Keratinocyte (primary cell): ENCODE results near the gene SMIM35. TPM values are rescaled to one million over a fixed set of nuclear protein-coding genes. Genes with fewer than 3 reads are reported as not detected.

Source experiments
- DNase-seq: peaks from one replicate; pipeline ENCODE4 v3.0.0-alpha.2; 2011; ENCODE audit warnings: low read depth, missing footprints, low spot score
- FAIRE-seq: peaks from 2 replicates; lab custom pipeline; 2011; peaks lifted over from hg19 to GRCh38; lab: Jason Lieb, UNC
- H2AFZ ChIP-seq: 2 replicates; pipeline ENCODE4 v1.6.0; 2012; ENCODE audit warnings: low read length, control low read depth, inconsistent platforms; ENCODE audit not compliant: control insufficient read depth
- H3K27ac ChIP-seq: 2 replicates; pipeline ENCODE4 v1.5.1; 2011; ENCODE audit warnings: low read length; ENCODE audit not compliant: control insufficient read depth, insufficient read depth
- H3K27me3 ChIP-seq: 3 replicates; pipeline ENCODE4 v1.6.0; 2011; ENCODE audit warnings: low read length; ENCODE audit not compliant: control insufficient read depth, insufficient read depth; ENCODE audit errors: extremely low read depth
- H3K36me3 ChIP-seq, 2 experiments: 2 replicates in 1 of 2; 3 replicates in 1 of 2; pipeline ENCODE4 v1.5.1; 2011; ENCODE audit warnings: low read length in 2 of 2, mild to moderate bottlenecking in 1 of 2; ENCODE audit not compliant: control insufficient read depth in 2 of 2, insufficient read depth in 2 of 2; ENCODE audit errors: extremely low read depth in 1 of 2
- H3K4me1 ChIP-seq: 3 replicates; pipeline ENCODE4 v1.5.1; 2011; ENCODE audit warnings: low read length; ENCODE audit not compliant: control insufficient read depth, insufficient read depth; ENCODE audit errors: extremely low read depth
- H3K4me2 ChIP-seq: 3 replicates; pipeline ENCODE4 v1.6.0; 2011; ENCODE audit warnings: low read depth, low read length; ENCODE audit not compliant: control insufficient read depth, insufficient read depth; ENCODE audit errors: extremely low read depth
- H3K4me3 ChIP-seq, 3 experiments: fragments of 200-600 bp in 1 of 3; sonication (generic) in 1 of 3; 2 replicates in 2 of 3; 3 replicates in 1 of 3; pipeline ENCODE4 v1.5.1; 2011 to 2016; ENCODE audit warnings: low read length in 3 of 3, mild to moderate bottlenecking in 3 of 3, control low read depth in 2 of 3, inconsistent platforms in 1 of 3, low read depth in 1 of 3, mixed read lengths in 1 of 3, mixed run types in 1 of 3, moderate library complexity in 1 of 3; ENCODE audit not compliant: control insufficient read depth in 2 of 3, insufficient read depth in 2 of 3; ENCODE audit errors: extremely low read depth in 1 of 3
- H3K79me2 ChIP-seq: 2 replicates; pipeline ENCODE4 v1.6.0; 2012; ENCODE audit warnings: low read length; ENCODE audit not compliant: control insufficient read depth, insufficient read depth
- H3K9ac ChIP-seq: 3 replicates; pipeline ENCODE4 v1.6.0; 2011; ENCODE audit warnings: low read length; ENCODE audit not compliant: control insufficient read depth, insufficient read depth; ENCODE audit errors: extremely low read depth
- H3K9me1 ChIP-seq: 3 replicates; pipeline ENCODE4 v1.6.0; 2011; ENCODE audit warnings: low read length; ENCODE audit not compliant: control insufficient read depth, insufficient read depth; ENCODE audit errors: extremely low read depth
- H3K9me3 ChIP-seq: 2 replicates; pipeline ENCODE4 v1.5.1; 2012; ENCODE audit warnings: low read depth, low read length; ENCODE audit not compliant: control insufficient read depth
- H4K20me1 ChIP-seq: 3 replicates; pipeline ENCODE4 v1.6.0; 2011; ENCODE audit warnings: low read length; ENCODE audit not compliant: control insufficient read depth, insufficient read depth; ENCODE audit errors: extremely low read depth
- CTCF ChIP-seq, 3 experiments: IDR thresholded peaks in 1 of 3; conservative IDR thresholded peaks in 1 of 3; optimal IDR thresholded peaks in 1 of 3; 2 replicates in 2 of 3; 3 replicates in 1 of 3; pipeline versions ENCODE3 to v1.5.1; 2011; ENCODE audit warnings: low read length in 3 of 3, mild to moderate bottlenecking in 3 of 3, moderate library complexity in 2 of 3, control low read depth in 1 of 3, inconsistent platforms in 1 of 3; ENCODE audit not compliant: insufficient read depth in 2 of 3; ENCODE audit errors: extremely low read depth in 1 of 3
- EZH2 ChIP-seq: IDR thresholded peaks from one replicate; pipeline ENCODE4 v1.6.1; 2012; ENCODE audit warnings: inconsistent platforms, mild to moderate bottlenecking, low read length, moderate library complexity
- dilution Hi-C: fragments of 300-500 bp; cut with MboI; formaldehyde crosslinking; loops from one replicate; pipeline ENCODE4 v1.7.0; 2020; ENCODE audit warnings: low sequenced_read_pairs; ENCODE audit not compliant: extremely low pct_ligation_motif_present
- polyA plus RNA-seq, 5 experiments: library from polyadenylated mRNA; depleted of rRNA in 3 of 5; stranded (reverse) in 3 of 5; stranded (forward) in 1 of 5; unstranded in 1 of 5; fragments of >200 nt; gene quantifications; 1 replicate in 1 of 5; 2 replicates in 3 of 5; 3 replicates in 1 of 5; pipeline versions ENCODE4 v1.2.1 to v1.2.3, GENCODE V29; 2011 to 2012; ENCODE audit warnings: missing spikeins in 2 of 5, low read depth in 1 of 5, low replicate concordance in 1 of 5

SMIM35 gene
- polyA plus RNA-seq, 1 donor (not counting 4 experiments of a cell fraction or from before 2014, with no cell fraction given), result not detected

- peaks cover 4% of the 10 kb centered on the region for H3K27me3 ChIP-seq
- H3K4me2 ChIP-seq, result no peak overlapping the region
- H3K4me3 ChIP-seq, result no peak overlapping the region
- H3K9me1 ChIP-seq, result no peaks in the 10 kb centered on the region
- no peaks in the 10 kb centered on the region for H3K36me3 ChIP-seq
- DNase-seq (no peak), FAIRE-seq (no peak)
- H3K9ac ChIP-seq, result no peak overlapping the region
- no peak overlapping the region for H2AFZ ChIP-seq
- dilution Hi-C loops, result no loop called here
- no peaks in the 10 kb centered on the region for H3K4me1 ChIP-seq
- H3K27ac ChIP-seq, result no peak overlapping the region
- TF ChIP-seq EZH2 (no peak), CTCF (optimal IDR thresholded peaks at IDR 0.05 in 1 of 3, IDR thresholded peaks at IDR 0.05 in 1 of 3, conservative IDR thresholded peaks at IDR 0.05 in 1 of 3; ENCODE audit: extremely low read depth in 1 of 3, insufficient read depth in 2 of 3, low read length in 3 of 3) (no peak)
- no peaks in the 10 kb centered on the region for H3K9me3 ChIP-seq
- H3K79me2 ChIP-seq, result no peaks in the 10 kb centered on the region
- H4K20me1 ChIP-seq, result no peaks in the 10 kb centered on the region
Observed at GRCh38 chr11:118017631-118018315, 69.0 kb downstream of the SMIM35 start.

- H3K27me3 ChIP-seq, result peaks cover 4% of the 10 kb centered on the region
- no peak overlapping the region for H3K27ac ChIP-seq
- H3K79me2 ChIP-seq, result no peaks in the 10 kb centered on the region
- FAIRE-seq (no peak), DNase-seq (no peak)
- dilution Hi-C loops, result no loop called here
- no peak overlapping the region for H2AFZ ChIP-seq
- H3K4me1 ChIP-seq, result peaks cover 5% of the 10 kb centered on the region
- no peak for TF ChIP-seq CTCF (optimal IDR thresholded peaks at IDR 0.05 in 1 of 3, IDR thresholded peaks at IDR 0.05 in 1 of 3, conservative IDR thresholded peaks at IDR 0.05 in 1 of 3; ENCODE audit: extremely low read depth in 1 of 3, insufficient read depth in 2 of 3, low read length in 3 of 3)
- TF ChIP-seq EZH2, result no peak
- no peaks in the 10 kb centered on the region for H3K9me3 ChIP-seq
- no peak overlapping the region for H3K9ac ChIP-seq
- H3K36me3 ChIP-seq, result no peaks in the 10 kb centered on the region
- H4K20me1 ChIP-seq, result no peaks in the 10 kb centered on the region
- no peak overlapping the region for H3K4me2 ChIP-seq
- H3K9me1 ChIP-seq, result no peaks in the 10 kb centered on the region
- H3K4me3 ChIP-seq, result no peak overlapping the region
Observed at GRCh38 chr11:118017111-118017510, 69.7 kb downstream of the SMIM35 start.
